Measurements from ENCODE around the gene USP5. TPM values are rescaled to one million over a fixed set of nuclear protein-coding genes. Genes with fewer than 3 reads are reported as not detected.

USP5 gene
- polyA plus RNA-seq, 1 donor (not counting 4 experiments of a cell fraction or from before 2014, with no cell fraction given), result 58.3 TPM

DNA sequence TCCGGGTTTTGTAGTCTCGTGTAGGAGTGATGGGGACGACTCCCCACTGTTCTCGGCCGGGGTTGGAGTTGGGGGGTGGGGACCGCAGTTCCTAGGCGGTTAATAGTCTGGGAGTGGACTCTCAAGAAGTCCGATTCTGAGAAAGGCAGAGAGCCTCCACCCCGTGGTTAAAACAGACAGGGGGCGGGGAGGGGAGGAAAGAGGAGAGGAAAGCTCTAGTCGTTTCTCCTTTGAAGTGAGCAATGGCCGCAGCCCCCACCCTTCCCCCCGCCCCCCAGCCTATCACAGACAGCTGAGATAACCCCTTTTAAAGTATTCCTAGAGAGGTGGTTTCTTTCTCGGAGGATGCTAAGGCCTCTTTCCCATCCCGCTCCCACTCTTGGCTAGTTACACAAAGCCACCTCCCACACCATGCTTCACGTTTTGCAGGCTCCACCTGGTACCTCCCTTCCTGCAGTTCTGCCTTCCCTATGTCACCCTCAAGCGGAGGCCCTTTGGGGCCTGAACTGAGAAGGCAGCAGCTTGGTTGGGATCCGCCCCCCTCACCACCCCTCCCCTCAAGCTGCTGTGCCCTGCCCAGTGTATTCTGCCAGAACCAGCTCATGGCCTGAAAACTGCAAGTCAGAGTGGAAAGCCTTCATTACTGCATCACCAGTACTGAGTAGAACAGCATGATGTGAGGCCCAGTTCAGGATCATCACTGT, 853 bp downstream of the USP5 start:
- dilution Hi-C loops (cut with MboI; ENCODE audit: extremely low pct_ligation_motif_present, low sequenced_read_pairs), result no loop called here
- Histone ChIP-seq H3K4me3 (ENCODE audit: control insufficient read depth in 2 of 3, extremely low read depth in 1 of 3, insufficient read depth in 2 of 3, low read depth in 1 of 3, low read length in 3 of 3) (peak overlapping the region; percentile 72 to 99 (median 95)), H3K9me1 (ENCODE audit: control insufficient read depth, extremely low read depth, insufficient read depth, low read length) (no peaks in the 10 kb centered on the region), H3K27ac (ENCODE audit: control insufficient read depth, insufficient read depth, low read length) (peak overlapping the region; percentile 91), H3K36me3 (ENCODE audit: control insufficient read depth in 2 of 2, extremely low read depth in 1 of 2, insufficient read depth in 2 of 2, low read length in 2 of 2) (peaks cover 22 to 38% of the 10 kb centered on the region in 2 experiments), H3K4me1 (ENCODE audit: control insufficient read depth, extremely low read depth, insufficient read depth, low read length) (peaks cover 21% of the 10 kb centered on the region), H3K4me2 (ENCODE audit: control insufficient read depth, extremely low read depth, insufficient read depth, low read depth, low read length) (peak overlapping the region; percentile 88), H3K79me2 (ENCODE audit: control insufficient read depth, insufficient read depth, low read length) (peaks cover 41% of the 10 kb centered on the region), H4K20me1 (ENCODE audit: control insufficient read depth, extremely low read depth, insufficient read depth, low read length) (no peaks in the 10 kb centered on the region), H3K27me3 (ENCODE audit: control insufficient read depth, extremely low read depth, insufficient read depth, low read length) (no peaks in the 10 kb centered on the region), H2AFZ (ENCODE audit: control insufficient read depth, low read length) (peak overlapping the region; percentile 77), H3K9me3 (ENCODE audit: control insufficient read depth, low read depth, low read length) (no peaks in the 10 kb centered on the region), H3K9ac (ENCODE audit: control insufficient read depth, extremely low read depth, insufficient read depth, low read length) (peak overlapping the region; percentile 92)
- no peak for DNase-seq (ENCODE audit: low read depth, low spot score)
- FAIRE-seq, result peak; percentile 67
- TF ChIP-seq, protein P1, sequence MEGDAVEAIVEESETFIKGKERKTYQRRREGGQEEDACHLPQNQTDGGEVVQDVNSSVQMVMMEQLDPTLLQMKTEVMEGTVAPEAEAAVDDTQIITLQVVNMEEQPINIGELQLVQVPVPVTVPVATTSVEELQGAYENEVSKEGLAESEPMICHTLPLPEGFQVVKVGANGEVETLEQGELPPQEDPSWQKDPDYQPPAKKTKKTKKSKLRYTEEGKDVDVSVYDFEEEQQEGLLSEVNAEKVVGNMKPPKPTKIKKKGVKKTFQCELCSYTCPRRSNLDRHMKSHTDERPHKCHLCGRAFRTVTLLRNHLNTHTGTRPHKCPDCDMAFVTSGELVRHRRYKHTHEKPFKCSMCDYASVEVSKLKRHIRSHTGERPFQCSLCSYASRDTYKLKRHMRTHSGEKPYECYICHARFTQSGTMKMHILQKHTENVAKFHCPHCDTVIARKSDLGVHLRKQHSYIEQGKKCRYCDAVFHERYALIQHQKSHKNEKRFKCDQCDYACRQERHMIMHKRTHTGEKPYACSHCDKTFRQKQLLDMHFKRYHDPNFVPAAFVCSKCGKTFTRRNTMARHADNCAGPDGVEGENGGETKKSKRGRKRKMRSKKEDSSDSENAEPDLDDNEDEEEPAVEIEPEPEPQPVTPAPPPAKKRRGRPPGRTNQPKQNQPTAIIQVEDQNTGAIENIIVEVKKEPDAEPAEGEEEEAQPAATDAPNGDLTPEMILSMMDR (optimal IDR thresholded peaks at IDR 0.05 in 1 of 3, IDR thresholded peaks at IDR 0.05 in 1 of 3, conservative IDR thresholded peaks at IDR 0.05 in 1 of 3; ENCODE audit: extremely low read depth in 1 of 3, insufficient read depth in 2 of 3, low read length in 3 of 3), result no peak
- no peak for TF ChIP-seq EZH2 (IDR thresholded peaks at IDR 0.05; ENCODE audit: low read length)

DNA sequence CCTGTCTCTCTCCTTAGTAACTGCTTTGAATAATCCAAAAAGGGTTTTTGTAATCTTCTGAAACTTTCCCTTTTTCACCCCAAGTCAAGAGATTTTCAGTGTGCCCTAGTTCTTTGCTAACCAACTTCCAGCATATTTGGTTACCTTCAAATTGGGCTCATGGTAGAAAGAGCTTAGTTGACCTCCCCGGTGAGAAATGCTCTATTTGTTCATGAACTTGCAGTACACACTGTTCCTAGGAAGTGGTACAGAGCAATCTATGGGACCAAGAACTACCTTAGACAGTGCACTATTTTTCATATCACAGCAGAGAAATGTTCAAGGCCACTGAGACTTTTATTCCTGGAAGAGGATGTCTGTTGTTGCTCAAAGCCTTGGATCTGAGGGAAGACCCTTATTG, 1.7 kb downstream of the USP5 start:
- Histone ChIP-seq H3K27ac (ENCODE audit: control insufficient read depth, insufficient read depth, low read length) (peak overlapping the region; percentile 91), H3K4me3 (ENCODE audit: control insufficient read depth in 2 of 3, extremely low read depth in 1 of 3, insufficient read depth in 2 of 3, low read depth in 1 of 3, low read length in 3 of 3) (peak overlapping the region; percentile 72 to 99 (median 95)), H3K4me2 (ENCODE audit: control insufficient read depth, extremely low read depth, insufficient read depth, low read depth, low read length) (peak overlapping the region; percentile 88), H3K4me1 (ENCODE audit: control insufficient read depth, extremely low read depth, insufficient read depth, low read length) (peaks cover 21% of the 10 kb centered on the region), H3K9me3 (ENCODE audit: control insufficient read depth, low read depth, low read length) (no peaks in the 10 kb centered on the region), H3K9ac (ENCODE audit: control insufficient read depth, extremely low read depth, insufficient read depth, low read length) (peak overlapping the region; percentile 92), H3K27me3 (ENCODE audit: control insufficient read depth, extremely low read depth, insufficient read depth, low read length) (no peaks in the 10 kb centered on the region), H4K20me1 (ENCODE audit: control insufficient read depth, extremely low read depth, insufficient read depth, low read length) (no peaks in the 10 kb centered on the region), H3K9me1 (ENCODE audit: control insufficient read depth, extremely low read depth, insufficient read depth, low read length) (no peaks in the 10 kb centered on the region), H3K79me2 (ENCODE audit: control insufficient read depth, insufficient read depth, low read length) (peaks cover 41% of the 10 kb centered on the region), H3K36me3 (ENCODE audit: control insufficient read depth in 2 of 2, extremely low read depth in 1 of 2, insufficient read depth in 2 of 2, low read length in 2 of 2) (peaks cover 29 to 42% of the 10 kb centered on the region in 2 experiments), H2AFZ (ENCODE audit: control insufficient read depth, low read length) (no peak overlapping the region)
- TF ChIP-seq EZH2 (IDR thresholded peaks at IDR 0.05; ENCODE audit: low read length), result no peak
- TF ChIP-seq, protein P1 (optimal IDR thresholded peaks at IDR 0.05 in 1 of 3, IDR thresholded peaks at IDR 0.05 in 1 of 3, conservative IDR thresholded peaks at IDR 0.05 in 1 of 3; ENCODE audit: extremely low read depth in 1 of 3, insufficient read depth in 2 of 3, low read length in 3 of 3), result no peak
- DNase-seq (ENCODE audit: low read depth, low spot score) (no peak), FAIRE-seq (peak; percentile 5)
- dilution Hi-C loops (cut with MboI; ENCODE audit: extremely low pct_ligation_motif_present, low sequenced_read_pairs), result no loop called here
